HG03196 (cell line): ENCODE measurements around the gene GALNT10.
A peak's percentile ranks its signal among the peaks of the same experiment; 100 is the strongest.

Experiments
- ATAC-seq: cut with Tn5 transposase; IDR thresholded peaks from one replicate; pipeline ENCODE4 v1.9.1; 2021; ENCODE audit not compliant: unreplicated experiment

Gene GALNT10

DNA sequence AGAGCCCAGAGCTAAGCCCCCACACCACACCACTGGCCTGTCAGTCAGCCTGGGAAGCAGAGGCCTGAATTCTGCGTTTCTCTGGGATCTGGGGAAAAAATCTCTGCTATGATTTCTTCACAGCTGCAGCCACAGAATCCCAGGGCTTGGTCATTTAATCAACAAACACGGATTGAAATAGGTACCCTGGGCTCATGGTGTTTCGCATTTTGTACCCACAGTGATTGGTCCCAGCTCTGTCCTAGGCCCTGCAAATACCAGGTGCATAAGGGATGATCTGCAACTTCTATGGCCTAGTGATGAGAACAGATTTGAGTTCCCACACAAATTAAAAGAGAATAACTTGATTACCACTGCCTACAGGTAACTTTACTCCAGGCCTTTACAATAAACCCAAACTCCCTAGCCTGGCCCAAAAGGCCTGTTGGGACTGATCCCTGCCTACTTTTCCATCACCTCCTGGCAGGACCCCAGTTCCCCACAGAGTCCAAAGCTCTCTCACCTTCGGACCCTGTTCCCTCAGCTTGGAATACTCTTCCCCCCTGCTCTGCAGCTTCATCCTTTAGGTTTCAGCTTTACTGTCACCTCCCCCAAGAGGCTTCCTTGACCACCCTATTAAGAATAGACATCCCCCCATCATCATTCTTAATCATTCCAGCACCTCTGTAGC is 240.6 kb downstream of the GALNT10 start:
- no peak for ATAC-seq

DNA sequence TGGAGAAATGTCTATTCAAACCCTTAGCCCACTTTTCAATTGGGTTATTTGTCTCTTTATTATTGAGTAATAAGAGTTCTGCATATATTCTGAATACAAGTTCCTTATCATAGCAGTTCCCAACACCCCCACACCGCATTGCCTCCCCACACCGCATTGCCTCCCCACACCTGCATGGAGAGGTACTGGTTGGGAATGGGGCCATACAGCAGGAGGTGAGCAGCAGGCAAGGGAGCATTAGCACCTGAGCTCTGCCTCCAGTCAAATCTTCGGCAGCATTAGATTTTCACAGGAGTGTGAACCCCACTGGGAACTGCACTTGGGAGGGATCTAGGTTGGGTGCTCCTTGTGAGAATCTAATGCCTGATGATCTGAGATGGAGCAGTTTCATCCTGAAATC is 244.7 kb downstream of the GALNT10 start:
- ATAC-seq: no peak

DNA sequence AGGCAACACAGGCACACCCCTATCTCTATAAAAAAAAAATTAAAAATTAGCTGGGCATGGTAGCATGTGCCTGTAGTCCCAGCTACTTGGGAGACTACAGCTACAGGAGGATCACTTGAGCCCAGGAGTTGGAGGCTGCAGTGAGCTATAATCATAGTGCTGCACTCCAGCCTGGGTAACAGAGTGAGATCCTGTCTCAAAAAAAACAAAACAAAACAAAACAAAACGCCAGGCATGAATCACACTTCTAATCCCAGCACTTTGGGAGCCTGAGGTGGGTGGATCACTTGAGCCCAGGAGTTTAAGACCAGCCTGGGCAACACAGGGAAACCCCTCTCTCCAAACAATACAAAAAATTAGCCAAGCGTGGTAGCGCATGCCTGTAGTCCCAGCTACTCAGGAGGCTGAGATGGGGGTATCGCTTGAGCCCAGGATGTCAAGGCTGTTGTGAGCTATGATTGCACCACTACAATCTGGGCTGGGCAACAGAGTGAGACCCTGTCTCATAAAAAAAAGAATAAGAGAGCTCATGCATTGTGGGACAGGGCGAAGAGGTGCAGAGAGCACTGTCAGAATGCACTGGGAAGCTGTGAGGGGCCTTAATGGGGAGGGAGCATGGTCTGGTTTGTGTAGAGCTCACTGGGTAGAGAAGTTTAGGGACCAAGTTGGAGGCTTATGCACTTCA is 246.9 kb downstream of the GALNT10 start:
- ATAC-seq: no peak

DNA sequence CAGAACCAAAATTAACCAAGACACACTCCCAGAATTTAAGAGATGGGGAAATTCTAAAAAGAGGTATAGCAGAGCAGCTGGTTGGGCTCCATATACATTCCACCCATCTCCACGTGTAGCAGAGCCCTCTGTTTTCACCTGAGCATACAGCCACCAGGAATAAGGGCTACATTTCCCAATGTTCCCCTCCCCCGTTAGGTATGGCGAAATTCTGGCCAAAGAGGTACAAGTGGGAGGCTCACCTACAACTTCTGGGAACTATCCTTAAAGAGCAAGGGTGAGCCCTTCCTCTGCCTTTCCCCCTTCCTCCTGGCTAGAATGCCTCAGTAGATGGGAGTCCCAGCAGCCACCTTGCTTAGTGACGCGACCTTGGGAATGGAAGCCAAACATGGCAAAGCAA is 250.0 kb downstream of the GALNT10 start:
- no peak for ATAC-seq

DNA sequence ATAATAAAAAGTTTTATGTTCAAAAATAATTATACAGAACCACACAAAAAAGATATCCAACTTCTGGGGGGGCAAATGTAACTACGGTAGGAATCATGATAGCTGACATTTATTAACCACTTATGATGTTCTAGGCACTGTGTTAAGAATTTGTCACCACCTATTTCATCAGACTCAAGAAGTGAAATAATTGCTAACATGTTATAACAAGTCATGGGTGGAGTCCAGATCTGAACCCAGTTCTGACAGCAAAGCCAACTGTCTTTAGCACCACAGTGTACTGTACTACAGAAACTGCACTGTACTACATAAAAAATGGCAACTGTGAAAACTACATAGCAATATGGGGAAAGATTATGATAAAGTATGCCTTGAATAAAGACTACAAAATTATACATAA is 252.3 kb downstream of the GALNT10 start:
- no peak for ATAC-seq

DNA sequence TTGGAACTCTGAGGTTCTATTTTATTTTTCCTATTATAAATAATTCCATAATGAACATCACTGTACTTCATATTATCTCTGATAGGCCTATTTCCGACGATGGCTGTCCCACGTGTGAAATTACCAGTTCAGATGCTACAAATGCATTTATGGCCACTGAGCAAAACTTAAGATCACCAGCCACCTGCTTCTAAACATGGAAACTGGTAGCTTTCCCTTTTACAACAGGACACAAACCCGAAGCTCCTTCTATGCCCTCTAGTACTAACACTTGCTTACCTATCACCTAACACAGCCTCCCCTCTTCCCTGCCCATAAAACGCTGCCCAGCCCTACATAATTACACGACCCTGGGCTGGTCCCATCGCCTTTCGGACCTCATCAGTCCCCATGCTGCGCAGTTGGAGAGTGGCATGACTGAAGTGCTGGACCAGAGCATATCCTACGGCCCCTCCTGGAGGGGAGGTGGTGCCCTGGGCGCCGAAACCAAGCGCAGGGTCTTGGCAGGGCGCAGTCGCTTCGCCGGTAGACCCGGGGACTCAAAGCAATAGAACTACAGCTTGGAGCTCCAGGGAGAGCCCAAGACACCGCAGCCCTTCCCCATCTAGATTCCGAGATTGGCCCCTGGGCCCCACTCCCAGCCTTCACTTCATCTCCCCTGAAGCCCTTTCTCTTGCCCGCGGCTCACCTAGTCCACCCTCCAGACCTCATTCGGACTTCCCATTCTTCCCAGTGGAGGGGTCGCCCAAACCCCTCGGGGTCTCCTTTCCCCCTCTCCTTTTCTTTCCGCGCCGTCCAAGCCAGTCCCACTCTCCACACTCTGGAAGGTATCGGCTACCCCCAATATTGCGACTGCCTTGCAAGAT is 254.3 kb downstream of the GALNT10 start:
- ATAC-seq: no peak

DNA sequence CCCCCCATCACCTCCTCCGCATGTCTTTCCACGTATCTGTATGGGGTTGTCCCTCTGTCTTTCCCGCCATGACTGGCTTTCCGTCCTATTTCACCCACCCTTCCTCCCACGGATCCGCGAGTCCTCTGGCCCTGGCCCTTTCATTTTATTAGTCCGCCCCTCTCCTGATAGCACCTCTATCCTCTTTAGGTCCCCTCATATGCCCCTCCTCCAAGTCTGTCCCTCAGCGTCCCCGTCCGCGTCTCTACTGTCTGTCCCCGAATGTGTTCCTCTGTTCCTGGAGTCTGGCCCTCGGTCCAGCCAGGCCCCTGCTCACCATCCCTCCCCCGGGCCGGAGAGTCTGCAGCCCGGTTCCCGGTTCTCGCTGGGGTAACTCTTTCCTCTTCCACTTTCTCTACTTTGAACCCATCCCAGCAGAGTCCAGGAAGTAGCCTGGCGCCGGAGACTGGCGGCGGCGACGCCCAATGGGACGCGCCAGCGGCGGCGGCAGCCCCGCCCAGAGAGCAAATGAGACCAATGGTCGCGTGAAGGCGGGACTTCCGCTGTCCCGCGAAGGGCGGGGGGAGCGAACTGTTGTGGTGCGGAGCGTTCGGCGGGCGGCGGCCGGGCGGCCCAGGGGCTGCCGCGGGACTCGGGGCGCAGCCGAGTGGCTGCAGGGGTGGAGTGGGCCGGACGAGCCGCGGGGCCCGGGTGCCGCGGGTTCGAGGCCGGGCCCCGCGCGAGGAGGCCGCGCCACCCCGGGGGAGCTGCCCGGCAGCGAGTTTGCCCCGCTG is 255.1 kb downstream of the GALNT10 start, which contains the start of gene SAP30L:
TSS of gene SAP30L (plus strand) at position 576 of the 773 bp plus-strand sequence. CDS start 608 bp downstream, outside the sequence.
- peak; percentile 91 for ATAC-seq

DNA sequence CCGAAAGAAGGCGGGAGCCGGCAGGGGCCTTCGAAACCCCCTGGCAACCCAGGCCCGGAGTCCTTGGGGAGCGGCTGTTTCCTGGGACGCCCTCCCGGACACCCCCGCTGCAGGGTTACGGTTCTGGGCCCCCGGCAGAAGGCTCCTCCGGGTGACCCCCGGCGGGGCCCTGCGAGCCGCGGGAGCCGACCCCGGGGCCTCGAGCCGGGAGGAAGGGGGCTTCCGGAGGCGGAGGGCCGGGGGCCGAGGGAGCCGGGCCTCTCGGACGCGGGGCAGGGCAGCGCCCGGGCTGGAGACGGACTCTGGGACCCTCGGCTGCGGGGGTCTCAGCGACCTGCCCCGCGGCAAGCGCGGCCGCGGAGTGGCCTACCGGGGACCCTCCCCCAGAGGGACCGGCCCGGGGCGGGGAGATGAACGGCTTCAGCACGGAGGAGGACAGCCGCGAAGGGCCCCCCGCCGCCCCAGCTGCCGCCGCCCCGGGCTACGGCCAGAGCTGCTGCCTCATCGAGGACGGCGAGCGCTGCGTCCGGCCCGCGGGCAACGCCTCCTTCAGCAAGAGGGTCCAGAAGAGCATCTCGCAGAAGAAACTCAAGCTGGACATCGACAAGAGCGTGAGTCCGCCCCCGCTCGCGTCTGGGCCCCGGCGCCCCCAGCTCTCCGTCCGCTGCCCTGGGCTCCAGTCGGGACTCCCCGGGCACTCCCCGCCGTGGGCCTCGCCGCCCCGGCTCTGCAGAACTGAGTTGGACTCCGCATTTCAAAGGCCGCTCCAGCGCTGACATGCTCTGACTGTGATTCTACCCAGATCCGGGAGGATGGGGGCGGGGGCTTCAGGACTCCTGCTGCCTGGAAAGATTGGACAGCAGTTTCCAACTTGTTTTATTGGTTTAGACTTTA is 255.9 kb downstream of the GALNT10 start:
- ATAC-seq: peak; percentile 23

DNA sequence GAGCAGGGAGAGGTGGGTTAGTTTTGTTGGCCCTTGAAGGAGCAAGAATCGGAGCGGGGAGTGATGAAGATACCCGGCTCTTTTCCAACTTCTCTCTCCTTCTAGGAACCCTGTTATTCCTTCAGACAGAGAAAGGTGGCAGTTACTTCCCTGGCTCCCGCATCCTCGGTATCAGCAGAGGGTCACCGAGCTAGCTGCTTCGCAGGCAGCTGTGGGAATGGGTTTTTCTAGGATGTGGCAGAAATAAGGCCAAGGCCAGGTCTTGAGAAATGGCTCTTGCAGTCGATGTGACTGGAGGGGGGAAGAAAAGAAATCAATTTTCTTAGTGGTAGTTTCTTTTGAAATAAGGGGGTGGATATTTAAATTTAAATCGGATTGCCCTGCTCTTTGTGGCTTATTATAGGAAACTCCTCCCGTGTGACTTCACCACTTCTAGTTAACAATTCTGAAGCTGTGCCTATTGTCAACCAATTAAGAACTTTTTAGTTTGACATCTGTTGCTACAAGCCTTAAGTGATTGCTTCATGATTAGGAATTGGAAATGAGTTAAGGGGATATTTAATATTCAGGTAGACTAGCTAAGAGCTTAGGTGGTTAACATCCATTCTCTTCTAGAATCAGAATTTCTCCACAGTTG is 256.7 kb downstream of the GALNT10 start:
- ATAC-seq: no peak

DNA sequence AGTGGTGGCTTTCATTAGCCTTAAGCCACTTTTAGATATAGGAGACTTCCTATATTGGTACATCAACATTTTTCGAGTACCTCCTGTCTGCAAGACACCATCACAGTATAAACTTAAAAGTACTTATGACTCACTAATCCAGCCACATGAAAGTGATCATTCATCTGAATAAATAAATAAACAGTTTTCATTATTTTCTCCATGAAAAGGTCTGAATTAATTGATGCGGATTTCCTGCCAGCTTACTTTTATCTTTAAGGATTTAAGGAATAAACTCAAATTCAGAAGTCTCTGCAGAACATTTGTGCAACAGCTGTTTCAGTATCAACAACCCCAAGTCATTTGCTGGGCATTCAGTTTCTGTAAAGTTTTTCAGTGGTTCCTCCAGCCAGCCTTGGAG is 259.3 kb downstream of the GALNT10 start:
- ATAC-seq: no peak

DNA sequence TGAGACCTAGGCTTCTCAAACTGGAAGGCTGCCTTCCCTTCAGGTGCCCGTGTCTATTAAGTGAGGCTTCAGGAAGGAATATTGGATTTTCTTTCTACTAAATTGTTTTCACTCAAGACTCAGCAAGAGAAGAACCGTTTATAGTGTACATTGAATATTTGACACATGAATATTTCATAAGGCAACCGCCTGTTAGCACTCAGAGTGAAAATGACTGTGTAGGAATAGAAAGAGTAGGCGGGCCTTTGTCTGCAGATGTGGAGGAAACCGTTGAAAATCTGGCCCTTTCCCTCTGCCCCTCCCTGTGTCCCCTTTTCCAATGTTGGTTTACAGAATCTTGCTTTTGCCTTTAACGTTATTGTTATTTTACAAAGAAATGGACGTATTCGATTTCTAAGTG is 261.4 kb downstream of the GALNT10 start:
- ATAC-seq: no peak

DNA sequence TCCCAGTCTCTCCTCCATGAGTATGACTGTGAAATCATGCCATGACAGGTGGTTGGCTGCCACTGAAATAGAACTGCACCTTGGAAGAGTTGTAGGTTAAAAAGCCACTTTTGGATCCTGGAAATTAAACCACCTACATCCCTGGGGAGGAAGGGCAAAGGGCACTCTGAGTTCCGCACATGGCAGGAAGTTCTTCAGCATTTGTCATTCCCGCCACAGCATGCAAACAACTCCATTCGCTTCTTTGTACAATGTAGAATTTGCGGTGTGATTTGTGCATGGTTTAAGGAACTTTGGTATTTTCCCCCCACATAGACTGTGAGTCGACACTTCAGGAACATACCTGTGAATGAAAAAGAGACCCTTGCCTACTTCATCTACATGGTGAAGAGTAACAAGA is 265.1 kb downstream of the GALNT10 start:
- no peak for ATAC-seq

DNA sequence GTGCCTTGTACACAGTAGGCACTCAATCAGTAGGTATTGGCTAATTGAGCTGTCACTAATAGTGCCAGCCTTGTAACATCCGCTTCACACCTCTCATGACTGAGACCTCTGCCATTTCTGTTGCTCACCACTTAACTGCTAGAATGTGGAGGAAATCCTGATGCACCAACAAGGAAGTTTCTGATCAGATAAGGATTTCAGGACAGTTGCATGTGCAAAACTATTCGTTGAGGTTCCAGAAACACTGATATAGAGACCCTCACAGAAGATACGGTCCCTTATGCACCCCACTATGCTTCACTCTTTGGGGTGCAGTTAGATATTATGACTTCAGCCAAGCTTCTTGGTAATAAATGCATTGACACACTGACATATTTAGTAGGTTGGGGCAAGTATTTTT is 266.0 kb downstream of the GALNT10 start:
- ATAC-seq: no peak

DNA sequence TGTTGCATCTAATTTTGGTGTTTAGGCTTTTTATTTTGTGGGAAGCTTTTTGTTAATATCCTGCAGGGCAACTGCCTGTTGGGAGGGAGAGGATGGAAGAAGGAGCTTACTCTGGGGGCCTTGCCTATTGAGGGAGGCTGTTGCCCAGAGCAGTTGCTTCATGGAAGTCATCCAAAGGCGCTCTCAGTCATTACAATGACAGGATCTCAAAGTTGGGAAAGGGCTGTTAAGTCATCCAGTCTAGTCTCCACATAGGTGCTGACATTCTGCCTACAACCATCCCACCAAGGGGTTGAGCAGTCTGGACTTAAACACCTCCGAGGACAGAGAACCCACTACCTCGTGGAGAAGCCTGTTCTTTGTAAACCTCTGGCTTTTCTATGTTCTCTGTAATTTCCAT is 268.5 kb downstream of the GALNT10 start:
- no peak for ATAC-seq

DNA sequence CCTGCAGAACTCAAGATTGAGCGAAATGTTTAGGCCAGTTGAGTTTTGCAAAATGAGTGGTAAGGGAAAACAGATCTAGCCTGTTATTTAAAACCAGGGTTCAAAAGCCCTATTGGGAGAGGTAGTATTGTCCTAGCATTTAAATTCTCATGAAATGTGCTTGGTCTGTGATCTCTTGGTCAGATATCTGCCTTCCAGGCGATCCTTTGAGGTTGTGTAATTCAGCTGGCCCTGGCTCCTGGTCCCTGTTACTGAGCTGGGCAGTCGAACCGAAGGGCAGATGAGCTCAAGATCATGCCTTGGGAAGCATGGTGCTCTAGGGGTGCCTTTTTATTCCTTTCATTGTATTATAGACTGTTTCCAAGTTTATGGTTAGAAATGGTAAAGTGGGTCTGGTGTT is 269.6 kb downstream of the GALNT10 start:
- ATAC-seq: no peak

DNA sequence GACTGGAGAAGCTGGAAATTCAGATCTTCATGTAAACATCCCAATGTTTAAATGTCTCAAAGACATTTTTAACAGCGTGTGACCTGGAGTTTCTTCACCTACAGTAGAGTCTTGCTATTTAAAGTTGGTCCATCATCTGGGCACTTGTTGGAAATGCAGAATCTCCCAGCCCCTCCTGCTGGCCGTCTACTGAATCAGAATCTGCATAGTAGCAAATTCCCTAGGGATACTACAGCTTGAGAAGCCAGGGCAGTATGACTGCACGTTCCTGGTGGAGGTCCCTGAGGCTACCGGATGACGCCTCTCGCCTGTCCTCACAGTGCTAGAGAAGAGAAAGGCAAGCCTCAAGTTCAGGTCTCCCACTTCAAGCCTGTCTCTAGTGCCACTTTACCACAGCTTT is 271.0 kb downstream of the GALNT10 start:
- no peak for ATAC-seq

DNA sequence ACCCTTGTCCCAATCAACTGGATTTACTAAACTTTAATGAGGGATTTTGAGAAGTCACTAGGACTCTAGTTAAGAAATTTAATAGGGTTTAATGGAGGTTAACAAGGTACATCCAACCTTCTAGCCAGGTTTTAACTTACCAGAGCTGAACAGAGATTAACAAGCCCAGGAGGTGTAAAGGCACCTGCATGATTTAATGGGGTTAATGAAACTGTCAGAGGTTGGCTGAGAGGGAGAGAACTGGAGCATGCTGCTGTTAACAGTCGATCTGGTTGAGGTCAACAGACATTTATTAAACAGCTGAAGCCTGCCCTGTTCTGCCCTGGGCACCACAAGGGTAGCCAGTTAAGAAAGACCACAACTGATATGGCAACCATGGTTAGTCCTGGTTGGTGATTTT is 273.9 kb downstream of the GALNT10 start:
- no peak for ATAC-seq

DNA sequence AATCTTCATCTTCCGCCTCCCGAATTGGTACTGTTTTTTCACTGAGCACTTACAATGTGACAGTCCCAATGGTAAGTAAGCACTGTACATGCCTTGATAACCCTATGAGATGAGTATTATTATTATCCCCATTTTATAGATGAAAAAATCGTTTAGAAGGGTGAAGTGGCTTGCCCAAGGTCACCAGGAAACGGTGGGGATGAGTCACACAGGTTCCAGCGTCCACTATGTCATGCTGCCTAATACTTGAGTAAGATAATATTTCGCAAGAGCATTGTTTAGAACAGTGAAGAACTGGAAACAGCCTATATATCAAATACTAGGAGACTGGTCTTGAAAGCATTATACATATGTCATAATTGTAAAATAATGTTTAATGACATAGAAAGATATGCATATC is 274.6 kb downstream of the GALNT10 start:
- ATAC-seq: no peak

DNA sequence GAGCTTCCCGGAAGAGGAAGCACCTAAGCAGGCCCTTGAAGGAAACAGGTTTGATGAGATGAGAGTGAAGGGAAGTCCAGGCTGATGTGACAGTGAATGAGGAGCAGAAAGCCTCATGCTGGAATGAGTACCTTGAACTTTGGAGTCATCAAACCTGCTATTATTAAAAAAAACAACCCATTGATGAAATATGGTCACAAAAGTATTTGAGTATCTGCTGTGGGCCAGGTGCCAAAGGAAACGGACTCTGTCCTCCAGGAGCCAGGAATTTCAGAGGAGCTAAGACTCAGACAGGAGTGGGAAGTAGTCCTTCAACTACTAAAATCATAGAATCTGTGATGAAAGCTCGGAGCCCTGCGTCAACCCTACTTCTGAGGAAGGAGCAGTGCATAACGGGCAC is 275.6 kb downstream of the GALNT10 start:
- no peak for ATAC-seq

DNA sequence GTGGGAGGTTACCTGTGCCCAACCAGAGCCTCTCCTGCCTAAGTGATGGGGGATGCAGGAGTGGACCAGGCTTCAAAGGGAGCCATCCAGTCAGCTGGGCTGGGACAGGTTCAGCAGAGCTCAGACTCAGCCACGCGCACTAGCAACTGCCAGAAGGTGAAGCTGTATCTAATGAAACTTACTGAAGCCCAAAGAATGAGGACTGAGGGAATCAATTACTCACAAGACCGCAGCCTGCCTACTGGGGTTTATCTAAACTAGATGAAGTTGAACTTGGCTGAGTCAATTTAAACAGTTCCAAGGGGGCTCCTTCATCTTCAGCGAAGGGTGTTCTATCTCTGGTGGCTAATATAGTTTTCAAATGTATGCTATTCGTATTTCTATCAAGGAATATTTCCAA is 276.1 kb downstream of the GALNT10 start:
- no peak for ATAC-seq
